Measurements from ENCODE around the gene WNT7B.
A peak's percentile ranks its signal among the peaks of the same experiment; 100 is the strongest.

The WNT7B gene

GRCh38 chr22:45980268-45980570 is 3.3 kb upstream of the WNT7B start:
- Histone ChIP-seq H3K9me3 (ENCODE audit: low read depth, low read length) (no peaks in the 10 kb centered on the region), H3K36me3 (ENCODE audit: insufficient read depth, low read length) (no peaks in the 10 kb centered on the region), H3K27ac (no peak overlapping the region), H3K4me3 (no peak overlapping the region), H3K9ac (ENCODE audit: insufficient read length) (no peak overlapping the region)
- TF ChIP-seq POLR2AphosphoS5 (IDR thresholded peaks at IDR 0.05; ENCODE audit: borderline replicate concordance, low read depth, low read length), result no peak
- no peak for DNase-seq (ENCODE audit: low read depth, low spot score)

DNA sequence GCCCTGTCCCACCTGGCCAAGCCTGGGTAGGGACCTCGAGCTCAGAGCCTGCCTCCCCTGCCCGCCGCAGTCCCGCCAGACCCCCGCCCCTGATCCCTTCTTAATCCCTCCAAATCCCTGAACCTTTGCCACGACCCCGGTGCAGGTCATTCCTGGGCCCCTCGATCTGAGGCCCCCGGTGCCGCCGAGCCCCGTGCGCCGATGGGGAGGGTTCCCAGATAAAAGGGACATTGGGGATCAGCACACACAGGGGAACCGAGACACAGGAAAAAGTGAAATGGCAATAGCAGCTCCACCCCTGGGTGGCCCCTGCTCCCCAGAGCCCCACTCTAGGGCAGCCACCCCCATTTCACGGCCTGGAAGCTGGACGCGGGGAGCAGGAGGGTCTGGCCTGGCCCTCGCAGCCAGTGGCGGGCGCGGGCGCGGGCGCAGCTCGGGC is 1.3 kb upstream of the WNT7B start:
- H3K9ac ChIP-seq (ENCODE audit: insufficient read length), result no peak overlapping the region
- H3K36me3 ChIP-seq (ENCODE audit: insufficient read depth, low read length), result no peaks in the 10 kb centered on the region
- no peak overlapping the region for H3K27ac ChIP-seq
- no peak for TF ChIP-seq POLR2AphosphoS5 (IDR thresholded peaks at IDR 0.05; ENCODE audit: borderline replicate concordance, low read depth, low read length)
- no peak for TF ChIP-seq EZH2 (IDR thresholded peaks at IDR 0.05)
- TF ChIP-seq FOXP2 (optimal IDR thresholded peaks at IDR 0.05; ENCODE audit: control extremely low read depth, extremely low read length, insufficient read depth), result no peak
- H3K4me3 ChIP-seq, result peak overlapping the region; percentile 81
- no peak for DNase-seq (ENCODE audit: low read depth, low spot score)
- H3K9me3 ChIP-seq (ENCODE audit: low read depth, low read length), result no peaks in the 10 kb centered on the region

DNA sequence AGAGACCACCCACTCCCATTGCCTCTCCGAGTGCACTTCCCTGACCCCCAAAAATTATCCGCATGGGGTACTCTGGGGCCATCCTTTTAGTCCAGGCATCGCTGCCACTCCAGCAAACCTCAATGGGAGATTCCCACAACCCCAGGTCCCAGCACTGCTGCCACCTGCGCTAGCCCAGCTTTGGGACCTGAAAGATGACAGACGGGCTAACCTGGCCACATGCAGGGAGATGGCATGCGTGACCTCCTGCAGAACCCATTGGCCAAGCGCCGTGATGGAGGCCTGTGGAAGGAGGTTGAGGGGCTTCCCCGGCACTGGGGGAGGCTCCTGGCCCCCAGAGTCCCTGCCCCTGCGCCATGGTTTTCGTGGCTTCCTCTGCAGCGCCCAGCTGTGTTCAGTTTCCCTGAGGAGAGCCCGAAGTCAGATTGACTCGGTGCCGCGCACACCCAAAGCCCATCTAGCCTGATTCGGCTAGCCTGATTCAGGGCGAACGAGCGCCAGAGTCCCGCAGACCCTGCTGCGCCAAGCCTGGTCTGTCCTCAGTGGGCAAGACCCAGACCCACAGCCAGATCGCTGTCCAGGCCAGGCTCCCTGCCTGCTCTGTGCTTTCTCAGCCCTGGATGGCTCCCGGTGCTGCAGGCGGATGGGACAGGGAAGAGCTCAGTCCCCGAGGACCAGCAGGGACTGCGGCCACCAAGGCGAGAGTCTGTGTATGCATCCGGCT is 751 bp upstream of the WNT7B start:
- Histone ChIP-seq H3K4me3 (no peak overlapping the region), H3K27ac (no peak overlapping the region), H3K9ac (ENCODE audit: insufficient read length) (no peak overlapping the region), H3K36me3 (ENCODE audit: insufficient read depth, low read length) (no peaks in the 10 kb centered on the region), H3K9me3 (ENCODE audit: low read depth, low read length) (no peaks in the 10 kb centered on the region)
- no peak for DNase-seq (ENCODE audit: low read depth, low spot score)
- no peak for TF ChIP-seq FOXP2 (optimal IDR thresholded peaks at IDR 0.05; ENCODE audit: control extremely low read depth, extremely low read length, insufficient read depth)
- no peak for TF ChIP-seq POLR2AphosphoS5 (IDR thresholded peaks at IDR 0.05; ENCODE audit: borderline replicate concordance, low read depth, low read length)
- no peak for TF ChIP-seq EZH2 (IDR thresholded peaks at IDR 0.05)

DNA sequence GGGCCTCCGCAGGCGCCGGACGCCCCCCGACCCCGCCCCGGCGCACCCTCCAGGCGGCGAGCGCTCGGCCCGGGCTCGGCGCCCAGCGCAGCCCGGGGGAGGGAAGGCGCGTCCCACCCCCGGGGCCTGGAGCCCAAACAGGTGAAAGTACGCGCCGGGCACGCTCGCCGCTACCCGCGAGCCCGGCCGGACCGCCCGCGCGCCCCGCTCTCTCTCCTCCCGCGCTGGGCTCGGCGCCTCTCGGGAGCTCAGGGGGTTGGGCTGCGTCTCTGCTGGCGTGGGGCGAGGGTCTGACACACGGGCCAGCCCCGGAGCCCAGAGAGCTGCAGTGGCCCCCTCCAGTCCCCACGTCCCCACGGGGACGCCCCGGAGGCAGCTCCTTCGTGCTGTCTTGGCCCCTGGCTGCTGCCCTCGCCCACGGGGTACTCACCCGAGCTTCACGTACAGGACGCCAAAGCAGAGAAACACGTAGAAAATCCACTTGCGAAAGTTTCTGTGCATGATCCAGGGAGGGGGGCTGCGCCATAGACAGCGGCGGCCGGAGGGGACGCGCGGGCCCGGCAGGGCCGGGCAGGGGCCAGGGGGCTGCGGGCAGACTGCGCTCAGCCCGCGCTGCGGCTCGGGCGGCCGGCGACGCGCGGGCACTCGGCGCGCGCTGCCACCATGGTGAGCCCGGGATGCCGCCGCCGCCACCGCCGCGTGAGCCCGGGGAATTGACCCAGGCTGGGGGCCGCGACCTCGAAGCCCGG is 534 bp downstream of the WNT7B start:
- Histone ChIP-seq H3K4me3 (peak overlapping the region; percentile 48), H3K36me3 (ENCODE audit: insufficient read depth, low read length) (no peaks in the 10 kb centered on the region), H3K9me3 (ENCODE audit: low read depth, low read length) (no peaks in the 10 kb centered on the region), H3K9ac (ENCODE audit: insufficient read length) (no peak overlapping the region), H3K27ac (no peak overlapping the region)
- TF ChIP-seq POLR2AphosphoS5 (IDR thresholded peaks at IDR 0.05; ENCODE audit: borderline replicate concordance, low read depth, low read length) (no peak), FOXP2 (optimal IDR thresholded peaks at IDR 0.05; ENCODE audit: control extremely low read depth, extremely low read length, insufficient read depth) (no peak), EZH2 (IDR thresholded peaks at IDR 0.05) (no peak)
- DNase-seq (ENCODE audit: low read depth, low spot score), result no peak

- Histone ChIP-seq H3K36me3 (ENCODE audit: insufficient read depth, low read length) (no peaks in the 10 kb centered on the region), H3K9me3 (ENCODE audit: low read depth, low read length) (no peaks in the 10 kb centered on the region), H3K27ac (no peak overlapping the region), H3K4me3 (no peak overlapping the region), H3K9ac (ENCODE audit: insufficient read length) (no peak overlapping the region)
- peak; percentile 94 for TF ChIP-seq EZH2 (IDR thresholded peaks at IDR 0.05)
- TF ChIP-seq POLR2AphosphoS5 (IDR thresholded peaks at IDR 0.05; ENCODE audit: borderline replicate concordance, low read depth, low read length), result no peak
- TF ChIP-seq FOXP2 (optimal IDR thresholded peaks at IDR 0.05; ENCODE audit: control extremely low read depth, extremely low read length, insufficient read depth), result no peak
- DNase-seq (ENCODE audit: low read depth, low spot score), result no peak
Observed at GRCh38 chr22:45975164-45976161, 1.5 kb downstream of the WNT7B start.

GRCh38 chr22:45974498-45974897 is 2.5 kb downstream of the WNT7B start:
- Histone ChIP-seq H3K9ac (ENCODE audit: insufficient read length) (no peak overlapping the region), H3K27ac (no peak overlapping the region), H3K9me3 (ENCODE audit: low read depth, low read length) (no peaks in the 10 kb centered on the region), H3K4me3 (no peak overlapping the region), H3K36me3 (ENCODE audit: insufficient read depth, low read length) (no peaks in the 10 kb centered on the region)
- no peak for TF ChIP-seq EZH2 (IDR thresholded peaks at IDR 0.05)
- no peak for TF ChIP-seq FOXP2 (optimal IDR thresholded peaks at IDR 0.05; ENCODE audit: control extremely low read depth, extremely low read length, insufficient read depth)
- TF ChIP-seq POLR2AphosphoS5 (IDR thresholded peaks at IDR 0.05; ENCODE audit: borderline replicate concordance, low read depth, low read length), result no peak
- DNase-seq (ENCODE audit: low read depth, low spot score), result no peak

DNA sequence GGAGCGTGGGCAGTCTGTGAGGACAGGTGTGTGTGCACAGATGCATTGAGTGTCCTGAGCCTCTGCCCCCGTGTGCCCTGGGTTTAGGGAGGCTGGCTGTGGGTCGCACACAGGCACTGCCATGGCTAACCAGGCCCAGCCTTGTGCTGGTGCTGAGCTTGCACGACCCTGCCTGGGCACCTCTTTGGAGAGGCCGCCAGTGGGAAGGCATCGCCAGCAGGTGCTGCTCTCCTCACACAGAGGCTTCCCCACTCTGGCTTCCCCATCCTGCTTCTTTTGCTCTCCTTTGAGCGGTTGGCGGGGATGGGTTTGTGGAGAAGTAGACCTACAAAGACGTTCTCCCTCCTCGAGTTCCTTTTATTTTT is 4.1 kb downstream of the WNT7B start:
- H3K27ac ChIP-seq, result no peak overlapping the region
- no peaks in the 10 kb centered on the region for H3K36me3 ChIP-seq (ENCODE audit: insufficient read depth, low read length)
- TF ChIP-seq FOXP2 (optimal IDR thresholded peaks at IDR 0.05; ENCODE audit: control extremely low read depth, extremely low read length, insufficient read depth), result no peak
- no peak for TF ChIP-seq EZH2 (IDR thresholded peaks at IDR 0.05)
- no peak for TF ChIP-seq POLR2AphosphoS5 (IDR thresholded peaks at IDR 0.05; ENCODE audit: borderline replicate concordance, low read depth, low read length)
- H3K9ac ChIP-seq (ENCODE audit: insufficient read length), result no peak overlapping the region
- no peaks in the 10 kb centered on the region for H3K9me3 ChIP-seq (ENCODE audit: low read depth, low read length)
- DNase-seq (ENCODE audit: low read depth, low spot score), result no peak
- H3K4me3 ChIP-seq, result no peak overlapping the region
